PC-3 (cell line): ENCODE measurements around the gene WLS. TPM values are rescaled to one million over a fixed set of nuclear protein-coding genes. Genes with fewer than 3 reads are reported as not detected.
A peak's percentile ranks its signal among the peaks of the same experiment; 100 is the strongest.

Source experiments
- ATAC-seq: fragments of 200-7000 bp; cut with Tn5 transposase; 2 replicates; pipeline ENCODE4 v1.9.1; 2020; ENCODE audit warnings: mild to moderate bottlenecking, moderate library complexity
- BruUV-seq: library from RNA; stranded (reverse); fragments of 400-500 nt; replicated peaks from 2 replicates; lab custom pipeline; 2021; lab: Mats Ljungman, UMichigan
- CTCF ChIA-PET: fragments of 300-600 bp; sonication (Branson Sonifier 250); formaldehyde crosslinking; loops from one replicate; lab custom pipeline; 2022; ENCODE audit warnings: antibody characterized with exemption; lab: Charles Lee
- POLR2A ChIA-PET: fragments of 300-600 bp; sonication (Branson Sonifier 250); formaldehyde crosslinking; loops from one replicate; lab custom pipeline; 2022; ENCODE audit warnings: antibody characterized with exemption; ENCODE audit not compliant: unreplicated experiment; lab: Charles Lee
- DNase-seq: peaks from one replicate; pipeline ENCODE4 v3.0.0-alpha.2; 2015
- H2AFZ ChIP-seq: fragments of 300-600 bp; sonication (generic); 2 replicates; pipeline ENCODE4 v1.6.0; 2016; ENCODE audit warnings: antibody characterized with exemption, low read length
- H3F3A ChIP-seq: fragments of 300-600 bp; sonication (generic); one replicate; pipeline ENCODE4 v1.6.0; 2017; ENCODE audit warnings: antibody characterized with exemption, low read length, control low read depth, mild to moderate bottlenecking; ENCODE audit not compliant: unreplicated experiment
- H3K27ac ChIP-seq: fragments of 300-600 bp; sonication (generic); 2 replicates; pipeline ENCODE4 v1.5.1; 2016; ENCODE audit warnings: mild to moderate bottlenecking, low read length
- H3K27me3 ChIP-seq: fragments of 300-600 bp; sonication (generic); 2 replicates; pipeline ENCODE4 v1.6.1; 2016; ENCODE audit warnings: low read length, mixed read lengths
- H3K36me3 ChIP-seq: fragments of 300-600 bp; sonication (generic); 2 replicates; pipeline ENCODE4 v1.6.1; 2016; ENCODE audit warnings: low read depth, mixed run types, low read length, mixed read lengths
- H3K4me1 ChIP-seq: fragments of 300-600 bp; sonication (generic); 2 replicates; pipeline ENCODE4 v1.5.1; 2016; ENCODE audit warnings: low read length; ENCODE audit not compliant: insufficient read depth
- H3K4me2 ChIP-seq: fragments of 300-600 bp; sonication (generic); 2 replicates; pipeline ENCODE4 v1.6.0; 2016; ENCODE audit warnings: low read length
- H3K4me3 ChIP-seq: fragments of 300-600 bp; sonication (generic); 2 replicates; pipeline ENCODE4 v1.5.1; 2016; ENCODE audit warnings: mild to moderate bottlenecking, low read length, mixed read lengths
- H3K79me2 ChIP-seq: fragments of 300-600 bp; sonication (generic); 2 replicates; pipeline ENCODE4 v1.6.1; 2017; ENCODE audit warnings: low read length, mixed read lengths
- H3K9ac ChIP-seq: fragments of 300-600 bp; sonication (generic); 2 replicates; pipeline ENCODE4 v1.6.0; 2016; ENCODE audit warnings: mild to moderate bottlenecking, low read length
- H3K9me2 ChIP-seq: fragments of 300-600 bp; sonication (generic); replicated peaks from 2 replicates; pipeline ENCODE4 v1.6.1; 2016; ENCODE audit warnings: mixed run types, low read length, mixed read lengths
- H3K9me3 ChIP-seq: fragments of 300-600 bp; sonication (generic); 2 replicates; pipeline ENCODE4 v1.6.1; 2016; ENCODE audit warnings: low read length, mixed read lengths
- H4K20me1 ChIP-seq: fragments of 300-600 bp; sonication (generic); 2 replicates; pipeline ENCODE4 v1.6.1; 2016; ENCODE audit warnings: low read length, mixed read lengths
- CTCF ChIP-seq: fragments of 300-600 bp; sonication (generic); conservative IDR thresholded peaks from 2 replicates; pipeline ENCODE4 v1.5.1; 2017; ENCODE audit warnings: antibody characterized with exemption, low read depth, mild to moderate bottlenecking, low read length
- EZH2 ChIP-seq: fragments of 300-600 bp; sonication (generic); IDR thresholded peaks from one replicate; pipeline ENCODE4 v1.6.1; 2017; ENCODE audit warnings: antibody characterized with exemption, mild to moderate bottlenecking, low read length; ENCODE audit not compliant: unreplicated experiment
- EZH2phosphoT487 ChIP-seq: fragments of 300-600 bp; sonication (generic); IDR thresholded peaks from 2 replicates; pipeline ENCODE4 v1.6.1; 2018; ENCODE audit warnings: mild to moderate bottlenecking, antibody characterized with exemption, low read length, borderline replicate concordance
- intact Hi-C: fragments of 100-400 bp; cut with micrococcal nuclease; formaldehyde crosslinking; loops from 2 replicates; pipeline ENCODE4 v1.9.0; 2023
- total RNA-seq: library from RNA; depleted of rRNA; stranded (reverse); fragments of >200 nt; gene quantifications from 2 replicates; pipeline ENCODE4 v1.2.3, GENCODE V29; 2014

Gene WLS
- total RNA-seq, 1 experiment from 2014 or later, result 19.1 TPM

- H3K27ac ChIP-seq, result no peak overlapping the region
- no peaks in the 10 kb centered on the region for H3K9me3 ChIP-seq
- peak; percentile 55 for DNase-seq
- intact Hi-C loops, result loop anchor here (1.0 to 5.0 kb wide), 4 partner anchors 33 to 111 kb away; no protein-coding TSS in a partner anchor
- BruUV-seq, result TSS peak; percentile 77
- H4K20me1 ChIP-seq, result no peaks in the 10 kb centered on the region
- peak overlapping the region; percentile 91 for H2AFZ ChIP-seq
- no peaks in the 10 kb centered on the region for H3K27me3 ChIP-seq
- no peaks in the 10 kb centered on the region for H3K9me2 ChIP-seq
- no peaks in the 10 kb centered on the region for H3F3A ChIP-seq
- H3K4me3 ChIP-seq, result peak overlapping the region; percentile 93
- no peaks in the 10 kb centered on the region for H3K36me3 ChIP-seq
- ATAC-seq, result peak; percentile 49
- no peak for TF ChIP-seq EZH2
- TF ChIP-seq EZH2phosphoT487, result no peak
- no peak for TF ChIP-seq CTCF
- H3K9ac ChIP-seq, result peak overlapping the region; percentile 81
- CTCF ChIA-PET, result interaction anchor here (0.7 kb wide), 2 partner anchors 11 to 111 kb away, joined by 3 read pairs; no protein-coding TSS in a partner anchor
- peaks cover 21% of the 10 kb centered on the region for H3K79me2 ChIP-seq
- peaks cover 25% of the 10 kb centered on the region; the same call in 1 of the 2 replicates for H3K4me1 ChIP-seq
- POLR2A ChIA-PET, result interaction anchor here (0.6 to 1.0 kb wide), 3 partner anchors 34 to 54 kb away, joined by 3 to 8 read pairs (median 4); no protein-coding TSS in a partner anchor
- H3K4me2 ChIP-seq, result peak overlapping the region; percentile 100
Observed at GRCh38 chr1:68231627-68232288, 565 bp downstream of the WLS start.

- Histone ChIP-seq H3K9me3 (no peaks in the 10 kb centered on the region), H3K9me2 (no peaks in the 10 kb centered on the region), H2AFZ (peak overlapping the region; percentile 91), H3K36me3 (no peaks in the 10 kb centered on the region), H3K4me2 (peak overlapping the region; percentile 100), H3K27me3 (no peaks in the 10 kb centered on the region), H3K9ac (peak overlapping the region; percentile 81), H3K27ac (no peak overlapping the region), H3F3A (no peaks in the 10 kb centered on the region), H3K4me3 (peak overlapping the region; percentile 93), H3K4me1 (peaks cover 25% of the 10 kb centered on the region; the same call in 1 of the 2 replicates), H3K79me2 (peaks cover 21% of the 10 kb centered on the region), H4K20me1 (no peaks in the 10 kb centered on the region)
- ATAC-seq (peak; percentile 43), DNase-seq (peak; percentile 8)
- ChIA-PET POLR2A (interaction anchor here (0.6 to 1.0 kb wide), 2 partner anchors 33 to 177 kb away, joined by 3 to 4 read pairs; no protein-coding TSS in a partner anchor), CTCF (interaction anchor here (0.6 to 0.7 kb wide), 2 partner anchors 11 to 52 kb away, joined by 3 read pairs; no protein-coding TSS in a partner anchor)
- intact Hi-C loops, result loop anchor here (5.0 kb wide), 2 partner anchors 54 to 91 kb away; no protein-coding TSS in a partner anchor
- TF ChIP-seq EZH2phosphoT487 (no peak), EZH2 (no peak), CTCF (no peak)
- no TSS peak for BruUV-seq
Observed at GRCh38 chr1:68230901-68231626, 1.3 kb downstream of the WLS start.
